HepG2 (cell line): Measurements from ENCODE around the gene DDX46. TPM values are rescaled to one million over a fixed set of nuclear protein-coding genes. Genes with fewer than 3 reads are reported as not detected.
A peak's percentile ranks its signal among the peaks of the same experiment; 100 is the strongest.

Source experiments
- AHR ChIP-seq: IDR thresholded peaks from 2 replicates; pipeline ENCODE4 v1.6.1; 2018; ENCODE audit warnings: missing genetic modification reagents, missing compliant biosample characterization
- CEBPB ChIP-seq: IDR thresholded peaks from 2 replicates; pipeline ENCODE4 v1.6.1; 2011; ENCODE audit warnings: low read depth, low read length, improper control_type of control experiment, borderline replicate concordance
- CEBPZ ChIP-seq: IDR thresholded peaks from 2 replicates; pipeline ENCODE4 v1.6.1; 2012; ENCODE audit warnings: low read length, improper control_type of control experiment
- CENPX ChIP-seq: sonication (generic); formaldehyde crosslinking; IDR thresholded peaks from 2 replicates; pipeline ENCODE4 v1.9.0; 2021; ENCODE audit warnings: mild to moderate bottlenecking, missing genetic modification reagents, moderate library complexity
- DNMT1 ChIP-seq: sonication (generic); formaldehyde crosslinking; IDR thresholded peaks from 2 replicates; pipeline ENCODE4 v1.5.1; 2020; ENCODE audit warnings: mild to moderate bottlenecking, missing genetic modification reagents
- MEIS2 ChIP-seq: sonication (generic); formaldehyde crosslinking; IDR thresholded peaks from 2 replicates; pipeline ENCODE4 v1.9.0; 2021; ENCODE audit warnings: mild to moderate bottlenecking, missing genetic modification reagents
- MYNN ChIP-seq: sonication (generic); formaldehyde crosslinking; IDR thresholded peaks from 2 replicates; pipeline ENCODE4 v1.4.0; 2020; ENCODE audit warnings: mild to moderate bottlenecking, low read depth, missing genetic modification reagents
- NKX3-1 ChIP-seq: sonication (generic); formaldehyde crosslinking; IDR thresholded peaks from 2 replicates; pipeline ENCODE4 v1.5.0; 2020; ENCODE audit warnings: missing genetic modification reagents
- RBM22 ChIP-seq: fragments of 200-400 bp; formaldehyde crosslinking; optimal IDR thresholded peaks from 2 replicates; pipeline ENCODE3; 2017; ENCODE audit warnings: mild to moderate bottlenecking, low read length, moderate library complexity
- SIX1 ChIP-seq: sonication (generic); formaldehyde crosslinking; IDR thresholded peaks from 2 replicates; pipeline ENCODE4 v1.4.0; 2020; ENCODE audit warnings: missing genetic modification reagents, borderline replicate concordance
- SP4 ChIP-seq: sonication (generic); formaldehyde crosslinking; IDR thresholded peaks from 2 replicates; pipeline ENCODE4 v1.8.1; 2023; ENCODE audit warnings: mild to moderate bottlenecking, missing genetic modification reagents
- TARDBP ChIP-seq: sonication (generic); formaldehyde crosslinking; IDR thresholded peaks from 2 replicates; pipeline ENCODE4 v1.8.0; 2022; ENCODE audit warnings: mild to moderate bottlenecking, missing genetic modification reagents
- TBP ChIP-seq: sonication (generic); formaldehyde crosslinking; IDR thresholded peaks from 2 replicates; pipeline ENCODE4 v1.5.0; 2020; ENCODE audit warnings: missing genetic modification reagents
- XRCC5 ChIP-seq: fragments of 200-400 bp; formaldehyde crosslinking; optimal IDR thresholded peaks from 2 replicates; pipeline ENCODE3; 2017; ENCODE audit warnings: mild to moderate bottlenecking, low read length
- ZBTB7A ChIP-seq: sonication (generic); formaldehyde crosslinking; IDR thresholded peaks from 2 replicates; pipeline ENCODE4 v1.8.0; 2022; ENCODE audit warnings: mild to moderate bottlenecking, missing genetic modification reagents
- ZC3H4 ChIP-seq: sonication (generic); formaldehyde crosslinking; IDR thresholded peaks from 2 replicates; pipeline ENCODE4 v1.4.0; 2020; ENCODE audit warnings: missing genetic modification reagents, borderline replicate concordance
- ZFP1 ChIP-seq: IDR thresholded peaks from 2 replicates; pipeline ENCODE4 v1.6.1; 2016
- ZMYM4 ChIP-seq: sonication (generic); formaldehyde crosslinking; IDR thresholded peaks from 2 replicates; pipeline ENCODE4 v1.8.1; 2023; ENCODE audit warnings: mild to moderate bottlenecking, missing genetic modification reagents
- ZNF354B ChIP-seq: sonication (generic); formaldehyde crosslinking; IDR thresholded peaks from 2 replicates; pipeline ENCODE4 v1.8.0; 2022; ENCODE audit warnings: mild to moderate bottlenecking, missing genetic modification reagents
- ZNF460 ChIP-seq: sonication (generic); formaldehyde crosslinking; IDR thresholded peaks from 2 replicates; pipeline ENCODE4 v1.5.1; 2020; ENCODE audit warnings: missing genetic modification reagents, mild to moderate bottlenecking, borderline replicate concordance
- ZNF468 ChIP-seq: sonication (generic); formaldehyde crosslinking; IDR thresholded peaks from 2 replicates; pipeline ENCODE4 v1.8.0; 2022; ENCODE audit warnings: mild to moderate bottlenecking, moderate library complexity, missing genetic modification reagents
- ZNF556 ChIP-seq: sonication (generic); formaldehyde crosslinking; IDR thresholded peaks from 2 replicates; pipeline ENCODE4 v1.4.0; 2020; ENCODE audit warnings: mild to moderate bottlenecking, missing genetic modification reagents, borderline replicate concordance
- ZNF577 ChIP-seq: sonication (generic); formaldehyde crosslinking; IDR thresholded peaks from 2 replicates; pipeline ENCODE4 v1.4.0; 2020; ENCODE audit warnings: mild to moderate bottlenecking, low read depth, missing genetic modification reagents, borderline replicate concordance
- ZNF782 ChIP-seq: sonication (generic); formaldehyde crosslinking; IDR thresholded peaks from 2 replicates; pipeline ENCODE4 v1.4.0; 2020; ENCODE audit warnings: missing genetic modification reagents, mild to moderate bottlenecking, borderline replicate concordance
- ZNF850 ChIP-seq: sonication (generic); formaldehyde crosslinking; conservative IDR thresholded peaks from 2 replicates; pipeline ENCODE4 v1.9.0; 2021; ENCODE audit warnings: mild to moderate bottlenecking, missing genetic modification reagents
- polyA plus RNA-seq, 8 experiments: library from polyadenylated mRNA; depleted of rRNA in 3 of 8; stranded (reverse) in 7 of 8; unstranded in 1 of 8; fragments of >200 nt; fragmentation: Illumina TruSeq in 4 of 8; extraction: Trizol in 4 of 8; gene quantifications; 2 replicates each; pipeline versions ENCODE4 v1.2.1 to v1.2.3, GENCODE V29; 2011 to 2016; ENCODE audit warnings: low read depth in 4 of 8, missing spikeins in 1 of 8, mixed read lengths in 1 of 8; ENCODE audit not compliant: insufficient read depth in 1 of 8
- total RNA-seq, 5 experiments: library from RNA; depleted of rRNA; stranded (reverse); fragments of >200 nt; fragmentation: Illumina TruSeq; extraction: Trizol; gene quantifications; 2 replicates each; pipeline ENCODE4 v1.2.3, GENCODE V29; 2016; ENCODE audit warnings: low read depth in 1 of 5
- TF ChIP-seq, protein P1 (sequence below): sonication (generic); formaldehyde crosslinking; IDR thresholded peaks from 2 replicates; pipeline ENCODE4 v1.8.1; 2023; ENCODE audit warnings: mild to moderate bottlenecking, inconsistent platforms, moderate library complexity, missing genetic modification reagents, borderline replicate concordance

The DDX46 gene
- total and polyA plus RNA-seq, 2 of the 13 experiments (the other 11 are each of a cell fraction or from before 2014, with no cell fraction given): 27.3 to 59.3 TPM

GRCh38 chr5:134873987-134874830 lies 115.6 kb downstream of the DDX46 start, which contains the start of gene TXNDC15 (continued):
- TF ChIP-seq CEBPZ (no peak), NKX3-1 (CRISPR knock-in tag) (no peak), DNMT1 (CRISPR knock-in tag) (peak; percentile 85; the same call in 1 of the 2 replicates), RBM22 (no peak), ZFP1 (CRISPR knock-in tag) (peak; percentile 49; the same call in 1 of the 2 replicates), ZNF782 (0 out of 2 replicates have a peak, but pooled peaks have one; percentile 71), ZNF850 (peak; percentile 68; the same call in 1 of the 2 replicates), SIX1 (CRISPR knock-in tag) (no peak), ZNF460 (CRISPR knock-in tag) (peak; percentile 67; the same call in 1 of the 2 replicates), MEIS2 (peak; percentile 91), ZNF577 (peak; percentile 90; the same call in 1 of the 2 replicates), ZBTB7A (CRISPR knock-in tag) (peak; percentile 58; the same call in 1 of the 2 replicates), ZNF556 (CRISPR knock-in tag) (peak; percentile 95), ZMYM4 (CRISPR knock-in tag) (peak; percentile 92), CENPX (CRISPR knock-in tag) (no peak), TARDBP (CRISPR knock-in tag) (peak; percentile 91), SP4 (CRISPR knock-in tag) (peak; percentile 82), CEBPB (no peak), ZNF468 (peak; percentile 89; the same call in 1 of the 2 replicates), ZC3H4 (CRISPR knock-in tag) (0 out of 2 replicates have a peak, but pooled peaks have one; percentile 75), ZNF354B (CRISPR knock-in tag) (no peak), AHR (CRISPR knock-in tag) (peak; percentile 88), TBP (CRISPR knock-in tag) (0 out of 2 replicates have a peak, but pooled peaks have one; percentile 36), XRCC5 (peak; percentile 39), MYNN (CRISPR knock-in tag) (no peak)
- TF ChIP-seq, protein P1, sequence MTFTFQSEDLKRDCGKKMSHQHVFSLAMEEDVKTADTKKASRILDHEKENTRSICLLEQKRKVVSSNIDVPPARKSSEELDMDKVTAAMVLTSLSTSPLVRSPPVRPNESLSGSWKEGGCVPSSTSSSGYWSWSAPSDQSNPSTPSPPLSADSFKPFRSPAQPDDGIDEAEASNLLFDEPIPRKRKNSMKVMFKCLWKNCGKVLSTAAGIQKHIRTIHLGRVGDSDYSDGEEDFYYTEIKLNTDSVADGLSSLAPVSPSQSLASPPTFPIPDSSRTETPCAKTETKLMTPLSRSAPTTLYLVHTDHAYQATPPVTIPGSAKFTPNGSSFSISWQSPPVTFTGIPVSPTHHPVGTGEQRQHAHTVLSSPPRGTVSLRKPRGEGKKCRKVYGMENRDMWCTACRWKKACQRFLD (CRISPR knock-in tag): peak; percentile 97
